ENCODE results near the gene TOGARAM1.

DNA sequence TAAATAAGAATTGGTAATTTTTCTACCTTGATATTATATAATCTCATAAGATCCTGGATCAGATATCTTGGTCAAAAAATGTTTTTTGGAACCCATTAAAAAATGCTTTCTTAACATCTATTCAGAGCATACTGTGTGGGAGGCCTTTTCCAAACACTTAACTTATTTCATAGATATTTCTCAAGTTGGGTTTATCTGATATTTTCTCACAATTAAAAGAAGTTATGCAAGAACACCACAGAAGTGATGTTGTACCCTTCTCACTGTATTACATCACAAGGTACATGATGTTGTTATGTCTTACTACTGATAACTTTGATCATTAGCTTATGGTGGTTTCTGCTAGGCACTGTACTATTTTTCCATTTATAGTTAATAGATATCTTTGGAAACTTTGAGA is 98.6 kb downstream of the TOGARAM1 start:
- TF ChIP-seq, protein P1, sequence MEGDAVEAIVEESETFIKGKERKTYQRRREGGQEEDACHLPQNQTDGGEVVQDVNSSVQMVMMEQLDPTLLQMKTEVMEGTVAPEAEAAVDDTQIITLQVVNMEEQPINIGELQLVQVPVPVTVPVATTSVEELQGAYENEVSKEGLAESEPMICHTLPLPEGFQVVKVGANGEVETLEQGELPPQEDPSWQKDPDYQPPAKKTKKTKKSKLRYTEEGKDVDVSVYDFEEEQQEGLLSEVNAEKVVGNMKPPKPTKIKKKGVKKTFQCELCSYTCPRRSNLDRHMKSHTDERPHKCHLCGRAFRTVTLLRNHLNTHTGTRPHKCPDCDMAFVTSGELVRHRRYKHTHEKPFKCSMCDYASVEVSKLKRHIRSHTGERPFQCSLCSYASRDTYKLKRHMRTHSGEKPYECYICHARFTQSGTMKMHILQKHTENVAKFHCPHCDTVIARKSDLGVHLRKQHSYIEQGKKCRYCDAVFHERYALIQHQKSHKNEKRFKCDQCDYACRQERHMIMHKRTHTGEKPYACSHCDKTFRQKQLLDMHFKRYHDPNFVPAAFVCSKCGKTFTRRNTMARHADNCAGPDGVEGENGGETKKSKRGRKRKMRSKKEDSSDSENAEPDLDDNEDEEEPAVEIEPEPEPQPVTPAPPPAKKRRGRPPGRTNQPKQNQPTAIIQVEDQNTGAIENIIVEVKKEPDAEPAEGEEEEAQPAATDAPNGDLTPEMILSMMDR (IDR thresholded peaks at IDR 0.05), result no peak
- no peak for TF ChIP-seq POLR2AphosphoS5 (IDR thresholded peaks at IDR 0.05)
- TF ChIP-seq POLR2A (IDR thresholded peaks at IDR 0.05), result no peak
